Stimulated activated CD4-positive, alpha-beta T cell treated with anti-CD3 and anti-CD28 coated beads, Interleukin-2, amount 100 ng/mL, for 24 hours (primary cell): ENCODE results near the gene FPR2.
"Not testable (repeated sequence)": the region's sequence is repeated elsewhere in the genome, so short reads cannot be mapped to it uniquely, and the experiment has no call there.

Experiments used
- DNase-seq, 2 donors: peaks; one replicate each; pipeline ENCODE4 v3.0.0-alpha.2; 2020

FPR2 gene

GRCh38 chr19:51760697-51761356 is at the start of gene FPR2:
Gene FPR2 (plus strand): TSS chr19:51761180. CDS start chr19:51768659, 7,479 bp downstream.
- DNase-seq = no peak

DNA sequence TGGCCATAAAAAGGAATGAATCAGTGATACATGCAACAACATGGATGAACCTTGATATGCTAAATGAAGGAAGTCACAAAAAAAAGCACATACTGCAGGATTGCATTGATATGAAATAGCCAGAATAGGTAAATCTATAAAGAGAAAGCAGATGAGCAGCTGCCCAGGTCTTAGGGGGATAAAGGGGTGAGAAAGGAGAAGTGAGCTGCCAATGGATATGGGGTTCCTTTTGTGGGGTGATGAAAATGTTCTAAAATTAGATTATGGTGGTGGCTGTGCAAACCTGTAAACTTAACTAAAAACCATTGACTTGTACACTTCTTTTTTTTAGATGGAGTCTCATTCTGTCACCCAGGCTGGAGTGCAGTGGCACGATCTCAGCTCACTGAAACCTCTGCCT is 49.3 kb upstream of the FPR2 start:
- DNase-seq = no peak

DNA sequence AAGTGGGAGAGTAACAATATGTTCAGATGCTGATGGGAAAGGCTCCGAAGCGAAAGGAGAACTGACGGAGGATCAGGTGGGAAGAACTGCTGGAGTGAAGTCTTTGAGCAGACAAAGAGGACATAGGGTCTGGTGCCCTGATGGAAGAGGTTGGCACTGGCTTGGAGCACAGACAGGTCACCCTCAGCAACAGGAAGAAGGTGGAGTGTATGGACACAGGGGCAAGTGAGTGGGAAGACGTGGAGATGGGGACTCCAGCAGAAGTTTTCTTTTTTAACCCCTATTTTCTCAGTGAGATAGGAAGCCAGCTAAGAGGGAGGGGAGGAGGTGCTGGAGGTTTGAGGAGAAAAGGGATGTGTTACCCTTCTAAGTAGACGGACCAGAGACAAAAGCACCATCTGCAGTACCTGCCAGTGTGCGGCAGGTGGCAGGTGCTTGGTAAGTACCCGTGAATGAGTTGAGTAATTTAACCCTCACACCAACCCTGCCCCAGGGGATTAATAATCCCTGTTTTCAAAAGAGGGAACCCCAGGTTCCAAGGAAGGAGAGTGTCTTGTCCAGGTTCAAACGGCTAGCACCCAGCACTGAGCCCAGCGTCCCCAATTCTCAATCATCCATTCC is 48.4 kb upstream of the FPR2 start:
- DNase-seq = no peak

- no peak for DNase-seq
Observed at GRCh38 chr19:51713319-51714285, 47.4 kb upstream of the FPR2 start.

DNA sequence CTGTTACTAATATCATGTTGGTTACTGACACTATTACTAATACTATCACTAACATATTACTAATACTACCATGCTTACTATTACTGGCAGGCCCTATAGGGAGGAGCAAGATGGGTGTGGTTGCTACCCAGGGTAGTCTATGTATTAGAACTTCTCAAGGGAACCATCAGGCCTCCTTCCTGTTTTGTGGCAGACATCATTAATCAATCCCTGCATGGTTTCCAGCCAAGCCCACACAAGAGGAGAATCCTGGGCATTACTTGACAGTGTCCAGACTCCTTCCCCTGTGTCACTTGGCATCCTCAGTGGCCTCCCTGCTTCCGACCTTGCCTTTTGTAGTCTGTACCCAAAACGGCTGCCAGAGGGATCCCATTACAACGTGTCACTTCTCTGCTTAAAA is 46.1 kb upstream of the FPR2 start:
- no peak for DNase-seq

- DNase-seq = no peak
Observed at GRCh38 chr19:51715850-51716249, 45.1 kb upstream of the FPR2 start.

GRCh38 chr19:51716925-51717324 is 44.1 kb upstream of the FPR2 start:
- DNase-seq = no peak

GRCh38 chr19:51719251-51719988 is 41.6 kb upstream of the FPR2 start:
- DNase-seq = no peak

DNA sequence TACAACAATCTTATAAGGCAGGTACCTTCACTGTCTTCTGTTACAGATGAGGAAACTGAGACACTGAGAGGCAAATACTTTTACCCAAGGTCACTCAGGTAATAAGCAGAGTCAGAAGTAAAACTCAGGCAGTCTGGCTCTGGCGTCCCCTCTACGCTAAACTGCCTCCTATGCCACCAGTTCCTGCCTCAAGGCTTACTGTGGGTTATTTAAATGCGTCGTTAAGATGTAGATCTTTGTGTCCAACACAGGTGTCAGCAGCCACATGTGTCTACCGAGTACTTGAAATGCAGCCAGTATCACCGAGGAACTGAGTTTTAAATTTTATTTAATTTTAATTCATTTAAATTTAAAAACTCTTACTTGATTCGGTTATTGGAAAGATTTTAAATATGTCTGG is 39.1 kb upstream of the FPR2 start:
- DNase-seq = no peak

GRCh38 chr19:51722492-51722891 is 38.5 kb upstream of the FPR2 start:
- DNase-seq = no peak

GRCh38 chr19:51724543-51724942 is 36.4 kb upstream of the FPR2 start:
- no peak for DNase-seq

DNA sequence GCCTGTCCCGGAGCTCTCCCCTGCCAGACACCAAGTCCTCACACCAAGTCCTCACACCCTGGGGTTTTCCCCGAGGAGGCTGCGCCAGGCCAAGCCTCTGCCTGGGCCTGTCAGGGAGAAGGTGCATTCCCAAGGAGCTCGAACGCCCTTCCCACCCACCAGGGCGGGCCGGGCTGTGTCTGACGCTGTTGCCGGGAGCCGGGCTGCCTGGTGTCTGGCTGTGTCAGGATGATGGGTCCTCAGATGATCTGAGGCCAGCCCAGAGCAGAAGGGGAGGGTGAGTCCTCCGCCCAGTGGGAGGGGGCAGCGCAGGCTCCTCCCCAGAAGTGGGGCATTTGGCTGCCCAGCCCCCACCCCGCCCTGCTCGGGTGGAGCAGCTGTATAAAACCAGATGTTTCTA is 34.9 kb upstream of the FPR2 start:
- DNase-seq = no peak

- no peak for DNase-seq
Observed at GRCh38 chr19:51727349-51727880, 33.6 kb upstream of the FPR2 start.

DNA sequence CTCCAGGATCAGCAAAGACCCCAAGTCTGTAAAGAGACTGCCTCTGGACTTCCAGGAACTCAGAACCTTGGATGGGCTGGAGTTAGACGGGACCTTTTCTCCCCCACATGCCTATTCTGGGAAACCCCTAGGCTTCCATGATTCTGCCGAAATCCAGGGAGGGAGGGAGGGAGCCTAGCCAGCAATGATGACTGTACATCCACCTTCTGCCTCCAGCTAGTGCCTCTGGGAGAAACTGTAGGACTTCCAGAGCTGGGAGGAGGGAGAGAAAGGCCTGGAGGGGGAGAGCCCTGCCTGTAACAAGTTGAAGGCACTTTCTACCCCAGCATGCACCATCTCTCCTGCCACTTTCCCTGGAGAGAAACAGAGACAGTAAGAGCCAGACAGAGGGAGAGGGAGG is 31.2 kb upstream of the FPR2 start:
- no peak for DNase-seq

- no peak for DNase-seq
Observed at GRCh38 chr19:51733742-51734522, 27.0 kb upstream of the FPR2 start.

- no peak for DNase-seq
Observed at GRCh38 chr19:51735759-51736449, 25.1 kb upstream of the FPR2 start.

DNA sequence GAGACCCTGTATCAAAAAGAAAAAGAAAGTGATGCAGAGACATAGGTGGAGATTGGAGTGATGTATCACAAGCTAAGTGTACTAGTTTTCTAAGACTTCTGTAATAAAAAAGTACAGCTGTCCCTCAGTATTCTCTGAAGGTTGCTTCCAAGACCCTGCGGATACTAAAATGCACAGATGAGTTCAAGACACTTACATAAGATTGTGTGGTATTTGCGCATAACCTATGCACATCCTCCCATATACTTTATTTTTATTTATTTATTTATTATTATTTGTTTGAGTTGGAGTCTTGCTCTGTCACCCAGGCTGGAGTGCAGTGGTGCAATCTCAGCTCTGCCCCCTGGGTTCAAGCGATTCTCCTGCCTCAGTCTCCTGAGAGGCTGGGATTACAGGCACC is 23.6 kb upstream of the FPR2 start:
- DNase-seq = no peak

- DNase-seq = no peak
Observed at GRCh38 chr19:51737924-51738323, 23.1 kb upstream of the FPR2 start.

- DNase-seq = not testable (repeated sequence)
Observed at GRCh38 chr19:51738523-51738922, 22.5 kb upstream of the FPR2 start.

- no peak for DNase-seq
Observed at GRCh38 chr19:51739466-51740213, 21.3 kb upstream of the FPR2 start.

- no peak for DNase-seq
Observed at GRCh38 chr19:51740356-51740755, 20.6 kb upstream of the FPR2 start.
